ENCODE data around the gene NSG1.

Gene NSG1

DNA sequence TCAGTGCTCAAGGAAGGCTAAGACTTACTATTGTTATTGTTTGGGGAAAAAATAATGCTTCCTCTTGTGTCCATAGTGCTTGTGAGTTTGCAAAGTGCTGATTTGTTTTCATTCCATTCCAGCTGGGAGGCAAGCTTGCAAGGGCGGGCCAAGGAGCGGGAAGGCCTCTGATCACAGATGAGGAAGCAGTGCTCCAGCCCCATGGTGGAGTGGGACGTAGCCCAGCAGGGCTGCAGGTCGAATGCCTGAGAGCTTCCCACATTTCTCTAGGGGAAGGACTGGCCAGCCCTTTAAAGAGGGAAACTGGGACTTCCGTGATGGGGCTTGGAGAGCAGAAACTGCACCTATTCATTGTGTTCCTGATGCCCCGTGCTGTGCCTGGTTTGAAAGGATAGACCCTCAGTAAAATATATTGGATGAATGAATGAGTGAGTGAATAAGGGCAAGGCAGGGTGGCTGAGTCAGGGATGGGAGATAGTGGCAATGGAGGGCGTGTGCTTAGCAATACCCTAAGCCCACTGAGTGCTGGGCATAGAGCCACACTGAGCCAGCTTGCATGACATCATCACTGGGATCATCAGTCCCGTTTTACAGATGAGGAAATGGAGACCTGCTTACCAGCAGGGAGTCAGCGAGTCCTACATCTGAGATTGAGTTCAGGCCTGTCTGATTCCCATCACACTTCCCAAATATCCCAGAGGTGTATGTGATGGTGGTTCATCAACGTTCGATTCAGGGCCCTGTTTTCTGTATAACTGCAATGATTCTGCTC, 17.9 kb upstream of the NSG1 start:
- no peak overlapping the region for H3K4me3 ChIP-seq (ENCODE audit: low read depth, low read length)

DNA sequence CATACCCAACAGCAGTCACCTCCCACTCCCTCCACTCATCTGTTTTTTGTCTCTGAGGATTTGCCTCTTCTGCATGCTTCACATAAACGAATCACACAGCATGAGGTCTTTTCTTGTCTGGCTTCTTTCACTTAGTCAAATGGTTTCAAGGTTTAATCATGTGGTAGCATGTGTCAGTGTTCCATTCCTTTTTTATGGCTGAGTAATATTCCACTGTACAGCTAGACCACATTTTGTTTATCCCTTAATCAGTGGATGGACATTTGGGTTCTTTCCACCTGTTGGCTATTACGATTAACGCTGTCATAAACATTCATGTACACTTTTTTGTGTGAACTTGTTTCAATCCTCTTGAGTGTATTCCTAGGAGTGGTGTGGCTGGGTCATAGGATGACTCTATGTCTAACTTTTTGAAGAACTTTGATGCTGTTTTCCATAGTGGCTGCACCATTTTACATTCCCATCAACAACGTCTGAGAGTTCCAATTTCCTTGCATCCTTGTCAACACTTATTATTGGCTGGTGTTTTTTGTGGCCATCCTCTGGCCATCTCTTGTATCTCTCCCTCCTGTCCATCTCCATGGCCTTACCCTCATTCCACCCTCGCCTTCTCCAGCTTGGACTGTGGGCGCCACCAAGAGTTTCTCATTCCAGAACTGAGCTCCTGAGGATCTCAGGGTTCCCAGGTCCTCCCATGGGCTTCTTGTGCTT, 12.4 kb upstream of the NSG1 start:
- no peak overlapping the region for H3K4me3 ChIP-seq (ENCODE audit: low read depth, low read length)

DNA sequence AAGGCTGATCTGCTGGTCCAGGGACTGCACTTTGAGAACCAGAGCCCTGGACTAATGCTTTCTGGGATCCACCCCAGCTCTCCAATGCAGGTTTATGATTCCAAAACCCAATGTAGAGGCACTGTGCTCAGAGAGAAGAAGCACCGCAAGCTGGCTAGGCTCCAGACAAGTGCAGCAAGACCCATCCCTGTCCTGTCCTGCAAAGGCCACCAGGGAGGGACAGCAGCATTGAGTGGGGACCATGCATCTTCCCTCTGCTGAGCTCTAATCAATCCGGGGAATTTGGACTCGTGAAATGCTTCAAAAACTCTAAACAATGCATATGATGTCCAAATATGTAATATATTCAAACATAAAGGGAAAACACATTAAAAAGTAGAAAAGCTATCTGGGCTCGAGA, 10.8 kb upstream of the NSG1 start:
- no peak overlapping the region for H3K4me3 ChIP-seq (ENCODE audit: low read depth, low read length)

DNA sequence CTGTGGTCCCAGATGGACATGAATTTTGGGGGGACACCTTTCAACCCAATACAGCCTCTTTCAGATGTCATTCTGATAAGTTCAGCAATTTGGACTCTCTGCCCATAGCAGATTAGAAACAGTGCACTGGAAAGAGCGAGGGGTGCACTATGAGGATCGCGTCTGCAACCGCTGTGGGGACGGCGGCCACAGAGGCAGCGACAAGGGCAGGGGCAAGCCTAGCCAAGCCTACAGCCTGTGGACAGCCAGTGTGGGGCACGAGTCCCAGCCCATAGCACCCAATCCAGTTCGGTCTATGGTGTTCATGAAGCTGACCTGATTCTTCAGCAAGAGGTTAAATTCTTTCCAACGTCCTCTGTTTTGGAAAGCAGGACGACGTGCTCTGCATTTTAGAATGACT, 9.7 kb upstream of the NSG1 start:
- no peak overlapping the region for H3K4me3 ChIP-seq (ENCODE audit: low read depth, low read length)

DNA sequence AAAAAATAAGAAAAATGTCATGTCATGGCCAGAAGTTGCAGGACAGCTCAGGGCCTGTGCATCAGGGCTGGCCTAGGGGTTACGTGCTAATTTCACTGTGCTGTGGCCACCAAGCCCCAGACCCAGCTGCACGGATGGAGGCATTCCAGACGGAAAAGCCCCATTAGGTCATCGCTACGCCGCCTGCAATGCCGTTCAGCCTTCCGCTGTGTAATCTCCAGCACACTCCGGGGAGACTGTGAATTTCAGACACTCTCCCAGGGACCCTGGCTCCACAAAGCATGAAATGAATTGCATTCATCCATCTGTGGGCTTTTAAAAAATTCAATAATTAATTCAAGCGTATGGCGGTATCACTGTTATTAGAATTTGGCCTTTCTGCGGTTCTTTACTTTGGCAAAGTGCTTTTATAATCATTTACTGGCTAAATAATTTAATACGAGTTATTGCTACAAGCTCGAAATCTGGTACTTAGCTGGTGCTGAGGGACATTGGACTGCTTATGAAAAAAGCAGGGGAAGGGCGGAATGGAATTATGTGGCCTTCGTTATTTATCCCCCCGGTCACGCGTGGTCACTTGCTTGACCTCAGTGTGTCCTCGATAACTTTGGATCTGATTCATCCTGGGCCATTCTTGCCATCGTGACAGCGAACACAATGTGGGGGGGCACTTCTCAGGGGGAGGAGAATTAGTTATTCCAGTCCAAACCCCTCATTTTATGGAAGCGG, 9.0 kb upstream of the NSG1 start:
- no peak overlapping the region for H3K4me3 ChIP-seq (ENCODE audit: low read depth, low read length)

DNA sequence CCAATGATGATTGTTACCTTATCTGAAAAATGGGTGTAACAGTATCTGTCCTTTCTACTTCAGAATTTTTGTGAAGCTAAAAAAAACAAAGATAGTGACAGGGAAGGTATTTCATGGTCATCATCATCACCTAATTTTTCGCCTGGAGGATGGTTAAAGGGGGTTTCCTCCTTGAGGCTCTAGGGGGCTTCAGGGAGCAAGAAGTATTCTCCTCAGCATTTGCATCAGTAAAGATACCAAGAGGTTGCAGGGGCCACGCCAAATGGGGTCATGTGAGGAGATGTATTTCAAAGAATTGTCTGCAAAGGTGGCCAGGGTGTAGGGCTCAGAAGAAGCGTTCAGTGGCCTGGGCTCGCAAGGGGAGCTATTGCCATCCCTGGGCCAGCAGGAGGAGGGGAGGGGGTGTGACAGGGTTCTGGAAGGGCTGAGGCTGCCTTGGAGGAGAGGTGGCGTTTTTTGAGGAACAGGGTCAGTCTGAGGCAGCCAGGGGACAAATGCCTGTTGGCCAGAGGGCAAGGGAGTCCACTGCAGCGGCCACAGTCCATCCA, 7.3 kb upstream of the NSG1 start:
- H3K4me3 ChIP-seq (ENCODE audit: low read depth, low read length): no peak overlapping the region

DNA sequence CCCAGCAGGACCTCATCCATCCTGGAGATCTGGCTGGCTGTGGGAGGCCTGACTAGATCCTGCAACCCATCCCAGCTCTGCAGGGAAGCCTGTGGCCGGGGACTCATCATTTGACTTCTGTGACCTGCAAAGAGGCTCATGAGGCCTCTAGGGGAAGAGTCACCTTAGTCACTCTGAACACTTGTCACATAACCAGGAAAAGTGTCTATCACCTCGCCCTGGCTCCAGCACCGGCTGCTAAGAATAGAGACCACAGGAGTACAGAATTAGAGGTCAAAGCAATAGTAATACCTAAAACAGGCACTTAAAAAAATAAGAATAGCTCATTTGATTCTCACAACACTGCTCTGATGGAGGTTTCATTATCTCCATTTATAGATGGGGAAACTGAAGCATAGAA, 3.8 kb upstream of the NSG1 start:
- no peak overlapping the region for H3K4me3 ChIP-seq (ENCODE audit: low read depth, low read length)

DNA sequence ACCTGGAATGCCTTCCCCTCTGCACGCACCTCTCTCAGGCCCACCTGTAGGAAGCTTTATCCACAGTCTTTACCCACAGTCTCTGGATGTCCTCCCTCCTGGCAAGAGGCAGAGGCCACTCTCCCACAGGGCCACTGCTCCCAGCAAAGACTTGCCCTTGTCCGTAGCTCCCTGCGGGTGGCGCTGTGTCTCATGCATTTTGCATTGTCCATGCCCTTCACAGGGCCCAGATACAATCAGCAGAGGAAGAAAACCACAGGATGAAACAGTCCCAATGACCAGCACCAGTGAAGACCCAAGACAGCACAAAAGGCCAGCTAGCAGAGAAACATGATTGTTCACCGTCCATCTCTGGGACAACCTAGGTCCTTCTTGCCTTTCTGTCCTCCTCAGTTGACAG, 2.1 kb upstream of the NSG1 start:
- no peak overlapping the region for H3K4me3 ChIP-seq (ENCODE audit: low read depth, low read length)

DNA sequence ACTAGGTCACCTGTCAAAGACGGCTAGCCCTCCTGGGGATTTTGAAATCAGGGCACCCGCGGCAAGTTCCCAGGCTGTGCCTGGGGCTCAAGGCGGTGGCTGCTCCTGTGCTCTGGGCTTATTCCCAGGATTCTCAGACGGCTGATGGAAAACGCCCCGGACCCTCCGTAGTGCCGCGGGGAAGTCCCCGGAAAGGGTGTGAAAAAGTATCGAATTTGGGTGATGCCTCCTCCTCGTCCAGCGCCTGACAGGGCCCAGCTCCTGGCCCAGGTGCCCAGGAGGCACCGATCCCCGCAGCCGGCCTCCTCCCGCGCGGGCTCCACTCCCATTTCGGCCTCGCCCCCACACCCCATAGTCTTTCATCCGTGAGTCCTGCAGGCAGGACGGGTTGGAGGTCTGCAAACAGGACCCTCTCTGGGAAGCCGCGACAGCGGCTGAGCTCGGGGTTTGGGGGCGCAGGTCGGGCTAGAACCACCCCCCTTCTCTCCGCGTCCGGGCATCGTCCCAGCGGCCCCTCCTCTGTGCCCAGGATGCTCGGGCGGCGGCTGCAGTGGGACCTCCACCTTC, 1.1 kb upstream of the NSG1 start:
- peak overlapping the region; percentile 69 for H3K4me3 ChIP-seq (ENCODE audit: low read depth, low read length)

DNA sequence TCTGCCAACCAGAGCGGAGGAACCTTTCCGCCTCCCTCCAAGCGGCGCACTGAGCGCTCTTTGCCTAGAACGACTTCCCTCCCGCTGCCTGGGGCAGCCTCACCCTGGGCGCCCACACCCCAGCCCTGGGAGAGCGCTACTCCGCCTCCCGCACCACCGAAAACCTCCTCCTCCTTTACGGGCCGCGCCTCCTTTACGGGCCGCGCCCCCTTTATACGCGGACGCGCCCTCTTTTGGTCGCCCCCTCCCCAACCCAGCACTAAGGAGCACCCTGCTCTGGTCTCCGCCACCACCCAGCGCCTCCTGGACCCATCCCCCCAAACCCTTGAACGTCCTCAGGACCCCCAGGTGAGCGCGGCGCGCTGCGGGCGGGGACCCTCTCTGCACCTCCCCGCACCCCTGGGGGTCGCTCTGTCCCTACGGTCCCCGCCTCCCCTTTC, 586 bp upstream of the NSG1 start:
- peak overlapping the region; percentile 69 for H3K4me3 ChIP-seq (ENCODE audit: low read depth, low read length)

DNA sequence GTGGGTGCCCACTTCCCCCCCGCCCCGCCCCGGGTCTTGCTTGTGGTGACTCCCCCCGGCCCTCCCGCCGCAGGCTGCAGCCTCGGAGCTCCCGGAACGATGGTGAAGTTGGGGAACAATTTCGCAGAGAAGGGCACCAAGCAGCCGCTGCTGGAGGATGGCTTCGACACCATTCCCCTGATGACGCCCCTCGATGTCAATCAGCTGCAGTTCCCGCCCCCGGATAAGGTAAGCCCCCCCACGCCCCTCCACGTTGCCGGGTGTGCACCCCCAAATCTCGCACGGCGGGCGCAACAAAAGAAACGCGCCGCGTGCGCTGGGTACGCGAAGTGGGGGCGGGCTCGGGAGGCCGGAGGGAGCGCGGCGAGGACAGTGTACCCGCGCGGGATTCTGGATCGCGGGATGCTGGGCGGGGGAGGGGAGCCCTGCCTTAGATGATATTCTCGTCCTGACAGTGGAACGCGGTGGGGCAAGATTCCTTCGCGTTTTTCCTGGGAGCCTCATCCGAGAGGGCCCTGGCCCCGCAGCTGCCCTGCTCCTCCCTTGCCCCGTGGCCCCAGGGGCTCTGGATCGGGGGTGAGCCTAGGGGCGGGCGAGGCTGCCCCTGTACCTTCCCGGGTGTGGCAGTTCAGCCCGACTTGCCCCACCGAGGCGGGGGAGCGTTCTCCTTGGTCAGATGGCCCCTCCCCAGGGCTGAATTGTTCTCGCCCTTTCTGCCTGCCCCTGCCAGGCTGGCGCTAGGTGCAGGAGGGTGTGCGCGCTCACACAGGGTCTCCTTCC, 819 bp downstream of the NSG1 start:
- peak overlapping the region; percentile 69 for H3K4me3 ChIP-seq (ENCODE audit: low read depth, low read length)

DNA sequence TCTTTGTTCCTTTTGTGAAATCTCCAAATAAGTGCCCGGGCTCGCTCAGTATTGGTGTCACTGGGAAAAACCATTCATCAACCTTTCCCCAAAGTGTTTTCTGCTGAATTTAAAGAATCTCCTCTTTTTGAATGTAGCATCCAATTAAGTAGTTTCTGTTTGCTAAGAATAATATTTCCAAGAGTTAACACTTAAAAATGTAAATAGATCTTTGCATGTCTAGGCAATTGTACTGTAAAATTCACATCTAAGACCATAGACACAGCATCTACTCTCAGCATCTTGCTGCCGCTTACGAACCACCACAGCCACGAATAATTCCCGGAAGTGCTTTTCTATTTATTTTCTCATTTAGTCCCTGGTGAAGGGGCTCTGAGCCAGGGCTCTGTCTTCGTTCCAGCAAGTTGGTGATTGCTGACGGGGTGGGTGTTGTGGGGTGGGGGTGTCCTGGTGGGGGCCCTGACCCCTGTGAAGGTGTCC, 1.4 kb downstream of the NSG1 start:
- H3K4me3 ChIP-seq (ENCODE audit: low read depth, low read length): no peak overlapping the region

DNA sequence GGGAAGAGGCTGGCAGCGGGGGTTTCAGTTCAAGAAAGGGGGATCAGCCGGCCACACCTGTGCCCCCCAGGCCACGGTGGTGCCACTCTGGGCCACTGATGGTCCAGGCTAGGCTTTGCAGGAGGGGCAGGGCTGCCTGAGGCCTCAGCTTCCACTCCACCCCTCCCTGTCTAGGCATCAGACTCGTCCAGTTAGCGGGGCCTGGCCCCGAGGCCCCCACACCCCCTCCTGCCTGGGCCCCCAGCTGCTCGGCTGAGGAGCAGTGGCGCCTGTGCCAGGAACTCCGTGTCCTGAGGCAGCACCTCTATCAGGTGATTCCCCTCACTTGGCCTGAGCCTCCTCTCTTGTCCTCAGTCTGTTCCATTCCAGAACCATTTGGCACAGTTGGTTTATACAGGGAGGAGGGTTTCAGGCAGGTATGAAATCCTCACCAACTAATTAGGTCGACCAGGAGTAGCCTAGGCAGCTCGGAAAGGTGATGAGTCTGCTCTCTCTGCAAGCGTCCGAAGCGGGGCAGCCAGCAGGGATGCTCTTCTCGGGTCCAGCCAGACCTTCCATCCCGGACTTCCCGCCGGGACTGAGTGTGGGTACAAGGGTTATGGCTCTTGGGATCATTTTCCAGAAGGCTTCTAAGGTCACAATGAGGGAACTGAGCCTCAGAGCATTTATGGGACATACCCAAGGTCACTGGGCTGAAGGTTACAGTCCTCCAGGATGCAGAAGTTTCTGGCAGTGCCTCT, 2.1 kb downstream of the NSG1 start:
- H3K4me3 ChIP-seq (ENCODE audit: low read depth, low read length): no peak overlapping the region

DNA sequence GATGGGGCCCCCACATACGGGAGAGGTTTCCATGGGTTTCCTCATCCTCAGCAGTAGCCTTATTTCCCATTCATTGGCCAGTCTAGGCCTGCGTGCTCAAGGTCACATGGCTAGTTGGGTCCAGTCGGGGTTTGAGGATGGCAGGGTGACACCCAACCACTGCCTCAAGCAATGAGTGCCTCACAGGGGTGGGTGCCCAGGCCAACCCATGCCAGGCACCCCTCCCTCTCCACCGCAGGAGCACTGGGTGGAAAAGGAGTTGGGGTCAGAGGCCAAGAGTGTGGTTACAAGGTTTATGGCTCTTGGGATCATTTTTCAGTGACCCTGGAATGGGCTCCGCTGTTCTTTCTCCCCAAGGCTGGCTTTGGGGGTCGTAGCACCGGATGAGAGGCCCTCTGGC, 3.1 kb downstream of the NSG1 start:
- no peak overlapping the region for H3K4me3 ChIP-seq (ENCODE audit: low read depth, low read length)

DNA sequence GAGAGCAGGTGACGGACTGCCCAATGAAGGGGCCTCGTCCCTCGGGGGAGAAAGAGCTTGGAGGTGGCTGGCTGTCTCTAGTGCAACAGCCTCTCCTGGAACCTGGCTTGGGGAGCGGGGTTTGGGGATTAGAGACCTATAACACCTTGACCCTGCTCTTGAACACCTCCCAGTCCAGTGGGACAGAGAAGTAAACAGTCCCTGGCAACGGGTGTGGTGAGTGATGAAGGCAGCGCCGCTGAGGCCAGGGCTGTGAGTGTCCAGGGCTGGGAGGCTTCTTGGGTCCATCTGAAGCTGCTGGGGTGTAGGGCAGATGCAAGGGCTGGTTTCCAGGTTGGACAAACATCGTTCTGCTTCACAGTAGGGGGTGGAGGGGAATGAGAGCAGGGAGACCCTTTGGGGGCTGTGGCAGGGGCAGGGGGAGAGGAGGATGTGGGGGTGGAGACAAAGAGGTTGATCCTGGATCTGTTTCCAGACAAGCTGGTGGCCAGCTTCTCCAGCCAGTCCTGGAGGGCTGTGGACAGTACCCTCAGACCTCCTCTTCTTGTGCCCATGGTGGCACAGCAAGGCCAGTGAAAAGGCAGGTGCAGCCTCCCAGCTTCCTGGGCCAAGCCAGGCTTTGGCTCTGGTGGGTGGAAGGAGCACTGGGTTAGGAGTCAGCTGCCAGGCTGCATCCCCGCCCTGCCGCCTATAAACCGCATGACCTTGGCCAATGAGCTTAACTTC, 3.8 kb downstream of the NSG1 start:
- no peak overlapping the region for H3K4me3 ChIP-seq (ENCODE audit: low read depth, low read length)

DNA sequence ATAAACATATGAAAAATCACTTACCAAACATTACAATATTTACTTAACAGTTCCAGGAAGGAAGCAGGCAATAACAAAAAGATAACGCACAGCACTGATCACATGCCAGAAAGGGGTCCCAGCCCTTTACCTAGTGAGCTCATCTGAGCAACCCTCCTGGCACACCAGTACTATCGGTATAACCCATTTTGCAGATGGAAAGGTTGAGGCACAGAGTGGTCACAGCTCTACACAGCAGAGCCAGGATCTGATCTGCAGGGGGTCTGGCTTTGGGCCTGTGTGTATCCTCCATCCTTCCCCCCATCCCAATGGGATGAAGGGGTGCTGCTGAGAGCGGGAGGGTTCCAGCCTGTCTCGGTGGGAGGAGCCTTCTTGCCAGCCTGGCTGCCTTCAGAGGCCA, 5.0 kb downstream of the NSG1 start:
- H3K4me3 ChIP-seq (ENCODE audit: low read depth, low read length): no peak overlapping the region

DNA sequence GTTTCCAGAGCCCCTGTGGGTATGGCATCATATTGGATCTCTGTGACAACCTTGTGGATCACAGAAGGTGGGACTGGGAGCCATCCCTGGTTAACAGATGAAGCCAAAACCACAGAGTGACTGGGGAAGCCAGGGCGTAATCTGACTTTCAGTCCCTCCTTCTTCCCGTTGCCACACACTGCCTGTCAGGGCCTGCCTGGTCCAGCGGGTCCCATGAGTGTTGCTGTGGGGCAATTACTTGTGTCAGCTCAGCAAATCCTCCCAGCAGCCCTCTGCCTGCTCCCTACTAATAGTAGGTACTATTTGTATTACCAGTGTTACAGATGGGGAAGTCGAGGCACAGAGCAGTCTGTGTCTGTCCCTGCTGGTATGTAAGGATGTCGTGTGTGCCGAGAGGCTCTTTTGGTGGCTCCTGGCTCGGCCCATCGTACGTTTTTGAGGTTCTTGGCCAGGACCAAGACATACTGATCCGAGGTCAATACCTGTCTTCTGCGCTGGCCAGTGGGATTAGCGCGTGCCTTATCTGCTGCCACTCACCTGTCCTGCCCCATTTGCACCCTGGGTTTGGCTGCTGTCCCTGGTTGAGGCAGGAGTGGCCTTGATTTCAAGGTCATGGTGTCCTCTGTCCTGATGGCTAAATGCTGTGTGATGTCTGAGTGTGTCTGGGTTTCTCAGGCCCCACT, 5.7 kb downstream of the NSG1 start:
- no peak overlapping the region for H3K4me3 ChIP-seq (ENCODE audit: low read depth, low read length)

DNA sequence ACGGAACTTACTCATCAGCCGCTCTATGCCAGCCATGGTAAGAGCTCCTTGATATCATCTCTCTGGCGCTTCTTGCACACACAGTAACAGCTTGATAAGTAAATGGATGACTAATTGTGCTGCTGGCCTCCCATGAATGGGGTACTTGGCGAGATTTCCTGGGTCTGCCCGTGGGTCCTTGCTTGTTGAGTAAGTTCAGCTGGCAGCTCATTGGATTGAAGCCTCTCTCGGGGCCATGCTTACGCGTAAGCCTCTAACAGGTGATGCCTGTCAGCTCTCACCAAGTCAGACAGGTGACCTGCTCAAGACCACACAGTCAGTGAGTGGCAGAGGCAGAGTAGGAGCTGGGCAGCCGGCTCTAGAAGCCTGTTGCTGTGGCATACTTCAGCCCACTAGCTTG, 7.7 kb downstream of the NSG1 start:
- no peak overlapping the region for H3K4me3 ChIP-seq (ENCODE audit: low read depth, low read length)
